ENCODE data around the gene OCA2.
A peak's percentile ranks its signal among the peaks of the same experiment; 100 is the strongest.

Gene OCA2

DNA sequence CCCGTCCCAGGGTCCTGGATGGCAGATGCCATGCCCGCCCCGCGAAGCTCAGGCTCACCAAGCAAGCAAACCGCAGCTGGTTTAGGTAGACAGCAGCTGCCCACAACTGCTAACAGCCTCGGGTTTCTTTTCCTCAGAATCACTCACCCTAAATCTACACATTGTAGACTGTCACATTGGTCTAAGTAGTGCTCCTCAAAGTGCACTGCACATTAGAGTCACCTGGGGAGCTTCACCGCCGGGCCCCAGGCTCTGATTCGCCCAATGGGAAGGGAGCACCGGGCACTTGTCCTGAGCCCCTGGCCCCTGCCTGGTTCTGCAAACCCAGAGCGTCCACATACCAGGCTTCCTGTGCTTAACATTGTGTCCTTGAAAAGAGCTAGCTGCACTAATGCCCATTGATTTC is 752 bp downstream of the OCA2 start:
- H3K4me3 ChIP-seq (replicated peaks in 1 of 2; ENCODE audit: low read depth in 2 of 2, low read length in 2 of 2), result no peak overlapping the region
- TF ChIP-seq, protein P1, sequence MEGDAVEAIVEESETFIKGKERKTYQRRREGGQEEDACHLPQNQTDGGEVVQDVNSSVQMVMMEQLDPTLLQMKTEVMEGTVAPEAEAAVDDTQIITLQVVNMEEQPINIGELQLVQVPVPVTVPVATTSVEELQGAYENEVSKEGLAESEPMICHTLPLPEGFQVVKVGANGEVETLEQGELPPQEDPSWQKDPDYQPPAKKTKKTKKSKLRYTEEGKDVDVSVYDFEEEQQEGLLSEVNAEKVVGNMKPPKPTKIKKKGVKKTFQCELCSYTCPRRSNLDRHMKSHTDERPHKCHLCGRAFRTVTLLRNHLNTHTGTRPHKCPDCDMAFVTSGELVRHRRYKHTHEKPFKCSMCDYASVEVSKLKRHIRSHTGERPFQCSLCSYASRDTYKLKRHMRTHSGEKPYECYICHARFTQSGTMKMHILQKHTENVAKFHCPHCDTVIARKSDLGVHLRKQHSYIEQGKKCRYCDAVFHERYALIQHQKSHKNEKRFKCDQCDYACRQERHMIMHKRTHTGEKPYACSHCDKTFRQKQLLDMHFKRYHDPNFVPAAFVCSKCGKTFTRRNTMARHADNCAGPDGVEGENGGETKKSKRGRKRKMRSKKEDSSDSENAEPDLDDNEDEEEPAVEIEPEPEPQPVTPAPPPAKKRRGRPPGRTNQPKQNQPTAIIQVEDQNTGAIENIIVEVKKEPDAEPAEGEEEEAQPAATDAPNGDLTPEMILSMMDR (IDR thresholded peaks at IDR 0.05; ENCODE audit: low read depth, low read length), result no peak
- no peak for DNase-seq (ENCODE audit: low read depth in 2 of 2)

DNA sequence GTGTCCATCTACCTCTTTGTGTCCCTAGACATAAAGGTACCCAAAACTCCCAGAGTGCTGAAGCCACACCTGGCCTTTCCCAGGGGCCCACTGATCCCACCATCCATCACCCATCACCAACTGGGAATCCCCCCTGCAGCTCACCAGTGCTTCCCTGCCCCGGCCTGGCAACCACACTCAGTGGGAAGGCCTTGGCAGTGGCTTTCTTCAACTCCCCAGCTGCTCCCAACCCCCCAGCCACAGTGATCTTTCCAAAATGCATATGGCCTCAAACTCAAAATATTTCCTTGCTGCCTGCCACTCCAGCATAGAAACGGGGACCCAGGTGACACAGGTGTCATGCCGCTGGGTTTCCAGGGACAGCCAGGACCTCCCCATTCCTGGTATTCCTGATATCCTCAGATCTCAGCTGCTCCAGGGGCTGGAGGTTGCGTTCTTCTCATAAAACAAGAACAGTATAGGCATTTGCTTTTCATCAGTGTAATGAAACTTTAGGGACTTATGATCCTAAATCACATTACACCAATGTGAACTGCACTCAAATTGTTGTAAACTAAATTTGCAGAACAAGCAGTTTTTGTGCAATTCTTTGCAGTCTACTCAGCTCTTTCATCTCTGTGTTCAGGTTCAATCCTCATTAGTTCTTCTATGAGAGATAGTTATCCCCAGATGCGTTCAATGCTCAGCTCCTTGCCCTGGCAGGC is 1.3 kb downstream of the OCA2 start:
- no peak for DNase-seq (ENCODE audit: low read depth in 2 of 2)
- TF ChIP-seq, protein P1 (IDR thresholded peaks at IDR 0.05; ENCODE audit: low read depth, low read length), result no peak
- H3K4me3 ChIP-seq (replicated peaks in 1 of 2; ENCODE audit: low read depth in 2 of 2, low read length in 2 of 2), result no peak overlapping the region

DNA sequence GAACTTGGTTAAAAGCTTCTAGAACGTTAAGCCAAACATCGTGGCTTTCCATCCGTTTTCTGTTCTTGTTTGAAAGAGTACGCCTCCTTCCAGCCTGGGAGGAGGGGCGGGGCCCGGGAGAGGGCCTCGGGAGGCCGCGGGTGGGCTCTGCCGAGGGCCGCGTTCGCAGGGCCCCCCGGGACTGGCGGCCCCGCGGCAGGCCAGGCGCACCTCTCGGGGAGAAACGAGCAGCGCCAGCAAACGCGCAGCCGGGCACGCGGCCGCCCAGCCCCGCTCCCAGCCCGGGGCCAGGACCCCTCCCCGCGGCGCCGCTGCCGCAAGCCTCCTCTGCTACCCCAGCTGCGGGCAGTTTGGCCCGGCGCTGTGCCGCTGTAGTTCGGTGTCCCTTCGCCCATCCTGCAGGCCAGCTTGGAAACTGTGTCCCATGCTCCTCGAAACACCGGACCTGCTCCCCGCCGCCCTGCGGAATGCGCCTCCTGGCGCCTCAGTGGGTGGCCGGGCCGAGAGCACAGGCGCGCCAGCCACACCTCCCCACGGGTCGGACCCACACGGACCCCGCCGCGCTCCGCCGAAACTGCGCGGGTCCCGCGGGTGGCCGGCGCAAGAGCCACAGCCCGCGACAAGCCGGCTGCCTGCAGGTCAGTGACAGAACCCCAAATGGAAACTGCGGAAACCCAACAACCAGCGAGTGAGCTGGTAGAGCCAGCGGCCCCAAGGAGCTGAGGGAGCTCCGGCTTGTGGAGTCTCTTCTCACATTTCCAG is 2.3 kb downstream of the OCA2 start:
- DNase-seq (ENCODE audit: low read depth in 2 of 2), result peak in 1 of 2 donors; percentile 19
- TF ChIP-seq, protein P1 (IDR thresholded peaks at IDR 0.05; ENCODE audit: low read depth, low read length), result no peak
- H3K4me3 ChIP-seq (replicated peaks in 1 of 2; ENCODE audit: low read depth in 2 of 2, low read length in 2 of 2), result peak overlapping the region; percentile 49 to 54

DNA sequence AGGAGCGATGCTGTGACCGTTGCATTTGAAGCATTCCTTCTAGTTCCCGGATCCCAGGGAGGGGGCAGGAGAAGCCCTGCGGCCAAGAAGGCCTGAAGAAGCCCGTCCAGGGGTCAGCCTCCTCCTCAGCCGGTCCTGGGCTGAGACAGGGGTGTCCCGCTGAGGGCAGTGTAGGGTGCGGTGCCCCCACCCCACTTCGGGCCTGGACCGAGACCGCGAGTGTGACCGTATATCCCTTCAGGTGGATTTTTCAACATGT is 2.8 kb downstream of the OCA2 start:
- no peak for DNase-seq (ENCODE audit: low read depth in 2 of 2)
- TF ChIP-seq, protein P1 (IDR thresholded peaks at IDR 0.05; ENCODE audit: low read depth, low read length), result no peak
- peak overlapping the region; percentile 49 to 54 for H3K4me3 ChIP-seq (replicated peaks in 1 of 2; ENCODE audit: low read depth in 2 of 2, low read length in 2 of 2)

DNA sequence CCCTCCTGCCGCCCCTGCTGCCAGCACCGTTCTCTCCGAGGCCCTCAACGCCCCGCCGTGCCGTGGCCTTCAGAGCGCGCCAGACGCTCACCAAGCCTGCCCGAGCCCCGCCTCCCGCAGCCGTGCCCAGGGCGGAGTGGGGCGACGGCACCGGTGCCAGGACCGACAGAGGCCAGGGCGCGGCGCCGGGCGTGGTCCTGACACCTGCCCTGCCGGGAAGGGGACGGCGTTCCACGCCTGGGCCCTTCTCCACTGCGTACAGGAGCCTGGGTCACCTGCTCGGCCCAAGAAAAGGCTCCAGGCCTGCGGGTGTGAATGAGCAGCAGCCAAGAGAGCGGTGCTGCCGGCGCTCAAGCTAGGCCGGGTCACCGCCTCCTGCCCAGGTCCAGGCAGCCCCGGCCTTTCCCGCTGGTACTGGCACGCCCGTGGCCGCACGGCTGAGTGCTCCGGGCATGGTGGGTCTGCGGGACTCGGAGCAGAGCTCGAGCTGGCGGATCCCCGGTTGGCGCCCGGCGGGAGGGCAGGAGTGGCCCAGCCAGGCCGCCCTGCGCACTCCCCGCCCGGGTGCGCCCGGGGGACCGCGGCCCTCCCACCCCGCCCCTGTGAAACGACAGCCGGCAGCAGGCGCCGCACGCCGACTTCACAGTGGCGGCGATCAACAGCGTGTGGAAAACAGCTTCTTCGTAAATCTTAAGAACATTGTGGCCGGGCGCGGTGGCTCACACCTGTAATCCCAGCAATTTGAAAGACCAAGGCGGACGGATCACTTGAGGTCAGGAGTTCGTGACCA is 4.2 kb downstream of the OCA2 start:
- peak overlapping the region; percentile 11 to 14 for H3K4me3 ChIP-seq (replicated peaks in 1 of 2; ENCODE audit: low read depth in 2 of 2, low read length in 2 of 2)
- TF ChIP-seq, protein P1 (IDR thresholded peaks at IDR 0.05; ENCODE audit: low read depth, low read length), result no peak
- no peak for DNase-seq (ENCODE audit: low read depth in 2 of 2)

DNA sequence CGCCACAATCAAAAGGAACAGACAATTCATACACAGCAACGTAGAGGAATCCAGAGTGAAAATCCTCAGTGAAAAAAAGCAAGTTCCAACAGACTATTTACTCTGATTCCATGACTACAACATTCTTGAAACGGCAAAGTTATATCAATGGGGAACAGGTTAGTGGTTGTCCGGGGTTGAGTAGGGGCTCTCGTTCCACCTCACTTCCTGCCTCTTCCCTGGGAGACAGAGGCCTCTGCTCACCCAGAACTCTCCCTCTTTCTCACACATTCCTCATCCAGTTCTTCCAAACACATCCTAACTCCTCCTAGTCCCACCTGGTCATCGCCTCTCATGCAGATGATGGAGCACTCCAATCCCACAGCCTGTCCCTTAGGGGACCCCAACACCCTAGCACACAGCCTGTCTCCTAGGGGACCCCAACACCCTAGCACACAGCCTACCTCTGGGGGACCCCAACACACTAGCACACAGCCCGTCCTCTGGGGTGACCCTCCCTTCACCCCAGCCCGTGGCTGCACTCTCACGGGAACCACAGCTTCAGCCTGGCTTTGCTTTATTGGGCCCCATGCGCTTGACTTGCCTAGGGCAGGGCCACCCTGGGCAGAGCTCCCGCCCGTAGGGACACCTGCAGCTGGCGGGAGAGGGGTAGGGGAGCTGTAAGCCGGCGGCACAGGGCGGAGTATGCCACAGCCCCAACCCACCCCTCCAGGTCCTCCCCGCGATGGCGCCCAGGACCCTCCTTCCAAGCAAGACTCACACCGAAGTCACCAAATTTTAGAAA is 5.2 kb downstream of the OCA2 start:
- no peak overlapping the region for H3K4me3 ChIP-seq (replicated peaks in 1 of 2; ENCODE audit: low read depth in 2 of 2, low read length in 2 of 2)
- DNase-seq (ENCODE audit: low read depth in 2 of 2), result no peak
- TF ChIP-seq, protein P1 (IDR thresholded peaks at IDR 0.05; ENCODE audit: low read depth, low read length), result no peak

Measured in cardiac fibroblast (primary cell).